Skin of body (tissue), 2 donors: ENCODE results near the gene C5AR2. TPM values are rescaled to one million over a fixed set of nuclear protein-coding genes. Genes with fewer than 3 reads are reported as not detected.
"Not testable (repeated sequence)": the region's sequence is repeated elsewhere in the genome, so short reads cannot be mapped to it uniquely, and the experiment has no call there.

ENCODE experiments used
- DNase-seq: peaks from one replicate; lab custom pipeline; 2025; lab: John Stamatoyannopoulos, UW
- total RNA-seq: library from RNA; depleted of rRNA; stranded (reverse); fragments of >200 nt; gene quantifications from one replicate; pipeline ENCODE4 v1.2.3, GENCODE V29; 2014

The C5AR2 gene
- total RNA-seq, 1 donor from 2014 or later = 1.2 TPM

- DNase-seq = no peak
Measured at GRCh38 chr19:47358936-47359335, 27.0 kb downstream of the C5AR2 start.

- DNase-seq = no peak
Measured at GRCh38 chr19:47362321-47362720, 30.3 kb downstream of the C5AR2 start.

- no peak for DNase-seq
Measured at GRCh38 chr19:47363758-47364531, 32.0 kb downstream of the C5AR2 start.

GRCh38 chr19:47365455-47365854 is 33.5 kb downstream of the C5AR2 start:
- DNase-seq = not testable (repeated sequence)

- no peak for DNase-seq
Measured at GRCh38 chr19:47370045-47370611, 38.2 kb downstream of the C5AR2 start.

- no peak for DNase-seq
Measured at GRCh38 chr19:47371261-47371660, 39.3 kb downstream of the C5AR2 start.

- DNase-seq = no peak
Measured at GRCh38 chr19:47372603-47373002, 40.6 kb downstream of the C5AR2 start.

GRCh38 chr19:47373246-47374240 is 41.6 kb downstream of the C5AR2 start:
- DNase-seq = no peak

GRCh38 chr19:47374876-47375693 is 43.1 kb downstream of the C5AR2 start:
- DNase-seq = no peak

- no peak for DNase-seq
Measured at GRCh38 chr19:47375694-47376588, 44.0 kb downstream of the C5AR2 start.

GRCh38 chr19:47376589-47377144 is 44.7 kb downstream of the C5AR2 start:
- DNase-seq = no peak

- no peak for DNase-seq
Measured at GRCh38 chr19:47377208-47377701, 45.3 kb downstream of the C5AR2 start.

- DNase-seq = no peak
Measured at GRCh38 chr19:47377801-47378200, 45.8 kb downstream of the C5AR2 start.

- no peak for DNase-seq
Measured at GRCh38 chr19:47378246-47378645, 46.3 kb downstream of the C5AR2 start.

- DNase-seq = no peak
Measured at GRCh38 chr19:47379381-47379938, 47.5 kb downstream of the C5AR2 start.

- DNase-seq = no peak
Measured at GRCh38 chr19:47380559-47380958, 48.6 kb downstream of the C5AR2 start.

GRCh38 chr19:47381121-47381520 is 49.1 kb downstream of the C5AR2 start:
- no peak for DNase-seq

- DNase-seq = no peak
Measured at GRCh38 chr19:47381653-47382279, 49.8 kb downstream of the C5AR2 start.

- DNase-seq = not testable (repeated sequence)
Measured at GRCh38 chr19:47383890-47384289, 51.9 kb downstream of the C5AR2 start.
